ENCODE data around the gene NXPH2.
A peak's percentile ranks its signal among the peaks of the same experiment; 100 is the strongest.

Gene NXPH2

GRCh38 chr2:138779781-138780445, at the start of gene NXPH2:
TSS of gene NXPH2 (minus strand) at chr2:138780390. CDS start at chr2:138780241, 149 bp downstream.
- H3K4me3 ChIP-seq (ENCODE audit: low read length) = peak within 1 kb of the TSS; percentile 43
- TF ChIP-seq CTCF (conservative IDR thresholded peaks at IDR 0.05; ENCODE audit: low read depth, low read length) = no peak
- no peak for DNase-seq (ENCODE audit: low read depth)

GRCh38 chr2:138829326-138829919, 49.2 kb upstream of the NXPH2 start:
- DNase-seq (ENCODE audit: low read depth) = no peak
- no peak overlapping the region for H3K4me3 ChIP-seq (ENCODE audit: low read length)
- peak; percentile 64 for TF ChIP-seq CTCF (conservative IDR thresholded peaks at IDR 0.05; ENCODE audit: low read depth, low read length)

GRCh38 chr2:138827426-138828054, 47.4 kb upstream of the NXPH2 start:
- peak; percentile 74 for TF ChIP-seq CTCF (conservative IDR thresholded peaks at IDR 0.05; ENCODE audit: low read depth, low read length)
- no peak overlapping the region for H3K4me3 ChIP-seq (ENCODE audit: low read length)
- DNase-seq (ENCODE audit: low read depth) = peak; percentile 39

- no peak for DNase-seq (ENCODE audit: low read depth)
- no peak for TF ChIP-seq CTCF (conservative IDR thresholded peaks at IDR 0.05; ENCODE audit: low read depth, low read length)
- H3K4me3 ChIP-seq (ENCODE audit: low read length) = no peak overlapping the region
Measured at GRCh38 chr2:138823666-138824065, 43.5 kb upstream of the NXPH2 start.

GRCh38 chr2:138819964-138820363, 39.8 kb upstream of the NXPH2 start:
- TF ChIP-seq CTCF (conservative IDR thresholded peaks at IDR 0.05; ENCODE audit: low read depth, low read length) = no peak

GRCh38 chr2:138818556-138818955, 38.4 kb upstream of the NXPH2 start:
- no peak for DNase-seq (ENCODE audit: low read depth)
- no peak for TF ChIP-seq CTCF (conservative IDR thresholded peaks at IDR 0.05; ENCODE audit: low read depth, low read length)
- no peak overlapping the region for H3K4me3 ChIP-seq (ENCODE audit: low read length)

More at GRCh38 chr2:138819964-138820363, 39.8 kb upstream of the NXPH2 start:
- no peak overlapping the region for H3K4me3 ChIP-seq (ENCODE audit: low read length)
- no peak for DNase-seq (ENCODE audit: low read depth)

All from retinal pigment epithelial cell (primary cell).